Upper lobe of right lung (tissue), 1 donor: ENCODE measurements around the gene GAN. TPM values are rescaled to one million over a fixed set of nuclear protein-coding genes. Genes with fewer than 3 reads are reported as not detected.
"Not testable (repeated sequence)": the region's sequence is repeated elsewhere in the genome, so short reads cannot be mapped to it uniquely, and the experiment has no call there.

Experiments
- ATAC-seq: fragments of 200-7000 bp; cut with Tn5 transposase; one replicate; pipeline ENCODE4 v1.9.1; 2020; ENCODE audit warnings: mild to moderate bottlenecking, moderate library complexity
- DNase-seq: peaks from one replicate; pipeline ENCODE4 v3.0.0-alpha.2; 2020
- H3K27ac ChIP-seq: fragments of 200-600 bp; one replicate; pipeline ENCODE4 v1.8.0; 2022
- H3K27me3 ChIP-seq: fragments of 200-600 bp; one replicate; pipeline ENCODE4 v1.8.0; 2022; ENCODE audit warnings: mild to moderate bottlenecking
- H3K36me3 ChIP-seq: fragments of 200-600 bp; one replicate; pipeline ENCODE4 v1.8.0; 2022
- H3K4me1 ChIP-seq: fragments of 200-600 bp; one replicate; pipeline ENCODE4 v1.8.0; 2022
- H3K4me3 ChIP-seq: fragments of 200-600 bp; one replicate; pipeline ENCODE4 v1.8.0; 2022; ENCODE audit warnings: mild to moderate bottlenecking
- H3K9me3 ChIP-seq: fragments of 200-600 bp; one replicate; pipeline ENCODE4 v1.8.0; 2022
- CTCF ChIP-seq: fragments of 200-600 bp; IDR thresholded peaks from one replicate; pipeline ENCODE4 v1.8.0; 2022; ENCODE audit warnings: antibody characterized with exemption
- intact Hi-C: fragments of 100-400 bp; cut with DNase I; formaldehyde crosslinking; loops from one replicate; pipeline ENCODE4 v1.11.0; 2022
- total RNA-seq: library from RNA; stranded (reverse); fragmentation: NEBNext Ultra II Directional; extraction: Animal tissue kit (Norgen Biotek cat#: 25700); gene quantifications from one replicate; pipeline ENCODE4 v1.2.1, GENCODE V29; 2021
- donor health status: DM: no; HTN: yes; CAD: no; lungs with severe emphysema.

Gene GAN
- total RNA-seq, 1 donor from 2014 or later: 7.3 TPM

- intact Hi-C loops: no loop called here
- no peaks in the 10 kb centered on the region for H3K9me3 ChIP-seq
- TF ChIP-seq CTCF: no peak
- H3K36me3 ChIP-seq: no peaks in the 10 kb centered on the region
- DNase-seq: no peak
- ATAC-seq: no peak
- no peak overlapping the region for H3K27ac ChIP-seq
- H3K4me3 ChIP-seq: no peak overlapping the region
- H3K27me3 ChIP-seq: no peaks in the 10 kb centered on the region
- no peaks in the 10 kb centered on the region for H3K4me1 ChIP-seq
Observed at GRCh38 chr16:81327447-81328196, 12.9 kb downstream of the GAN start.

GRCh38 chr16:81329947-81330346 is 15.2 kb downstream of the GAN start:
- H3K4me1 ChIP-seq: no peaks in the 10 kb centered on the region
- no peak for DNase-seq
- H3K36me3 ChIP-seq: no peaks in the 10 kb centered on the region
- ATAC-seq: no peak
- intact Hi-C loops: no loop called here
- H3K27me3 ChIP-seq: no peaks in the 10 kb centered on the region
- no peak for TF ChIP-seq CTCF
- no peak overlapping the region for H3K27ac ChIP-seq
- H3K9me3 ChIP-seq: no peaks in the 10 kb centered on the region
- H3K4me3 ChIP-seq: no peak overlapping the region

- no peak overlapping the region for H3K27ac ChIP-seq
- TF ChIP-seq CTCF: no peak
- H3K4me3 ChIP-seq: no peak overlapping the region
- ATAC-seq (no peak), DNase-seq (no peak)
- intact Hi-C loops: no loop called here
- no peaks in the 10 kb centered on the region for H3K27me3 ChIP-seq
- H3K9me3 ChIP-seq: no peaks in the 10 kb centered on the region
- no peaks in the 10 kb centered on the region for H3K4me1 ChIP-seq
- no peaks in the 10 kb centered on the region for H3K36me3 ChIP-seq
Observed at GRCh38 chr16:81333356-81333755, 18.6 kb downstream of the GAN start.

GRCh38 chr16:81335669-81336068 is 20.9 kb downstream of the GAN start:
- Histone ChIP-seq H3K9me3 (no peaks in the 10 kb centered on the region), H3K36me3 (no peaks in the 10 kb centered on the region), H3K27ac (no peak overlapping the region), H3K4me3 (no peak overlapping the region), H3K4me1 (no peaks in the 10 kb centered on the region), H3K27me3 (no peaks in the 10 kb centered on the region)
- TF ChIP-seq CTCF: no peak
- no peak for DNase-seq
- intact Hi-C loops: no loop called here
- no peak for ATAC-seq

- Histone ChIP-seq H3K36me3 (no peaks in the 10 kb centered on the region), H3K27me3 (no peaks in the 10 kb centered on the region), H3K27ac (no peak overlapping the region), H3K9me3 (no peaks in the 10 kb centered on the region), H3K4me3 (no peak overlapping the region), H3K4me1 (no peaks in the 10 kb centered on the region)
- TF ChIP-seq CTCF: no peak
- intact Hi-C loops: no loop called here
- DNase-seq (no peak), ATAC-seq (no peak)
Observed at GRCh38 chr16:81337097-81337496, 22.3 kb downstream of the GAN start.

- peaks cover 18% of the 10 kb centered on the region for H3K9me3 ChIP-seq
- H3K4me1 ChIP-seq, H3K27ac ChIP-seq, H3K27me3 ChIP-seq, DNase-seq, H3K4me3 ChIP-seq, ATAC-seq, intact Hi-C loops, H3K36me3 ChIP-seq: not testable (repeated sequence)
Observed at GRCh38 chr16:81345172-81345571, 30.4 kb downstream of the GAN start.
